GM13976 (cell line): ENCODE measurements around the gene ZG16B.
A peak's percentile ranks its signal among the peaks of the same experiment; 100 is the strongest.

Source experiments
- DNase-seq: peaks from one replicate; pipeline ENCODE4 v3.0.0; 2012; ENCODE audit warnings: low spot score
- in situ Hi-C: fragments of 300-500 bp; cut with MboI; formaldehyde crosslinking; loops from one replicate; pipeline ENCODE4 v1.12.0; 2022; ENCODE audit warnings: low sequenced_read_pairs, mixed read lengths, inconsistent platforms; ENCODE audit not compliant: unreplicated experiment
- TF ChIP-seq, protein P1 (sequence below): IDR thresholded peaks from 2 replicates; pipeline ENCODE4 v1.5.1; 2012; ENCODE audit warnings: borderline replicate concordance, mild to moderate bottlenecking; ENCODE audit not compliant: insufficient read depth; ENCODE audit errors: extremely low read depth, missing control alignments, control extremely low read depth

The ZG16B gene

DNA sequence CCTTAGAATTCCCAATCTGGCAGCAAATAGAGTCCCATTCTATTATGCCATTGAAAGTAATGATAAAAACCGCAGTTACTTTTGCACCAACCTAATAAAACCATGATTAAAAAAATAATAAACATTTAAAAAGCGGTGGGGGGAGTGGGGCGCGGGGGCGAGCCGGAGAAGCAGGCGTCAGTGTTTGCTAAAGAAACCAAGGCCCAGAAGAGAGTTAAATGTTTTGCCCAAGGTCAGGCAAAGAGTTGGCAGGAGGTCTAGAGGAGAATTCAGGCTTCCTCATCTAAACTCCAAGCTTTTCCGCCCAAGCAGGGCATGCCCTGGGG, 37.5 kb downstream of the ZG16B start:
- in situ Hi-C loops, result no loop called here

GRCh38 chr16:2867987-2868789, 38.1 kb downstream of the ZG16B start:
- TF ChIP-seq, protein P1, sequence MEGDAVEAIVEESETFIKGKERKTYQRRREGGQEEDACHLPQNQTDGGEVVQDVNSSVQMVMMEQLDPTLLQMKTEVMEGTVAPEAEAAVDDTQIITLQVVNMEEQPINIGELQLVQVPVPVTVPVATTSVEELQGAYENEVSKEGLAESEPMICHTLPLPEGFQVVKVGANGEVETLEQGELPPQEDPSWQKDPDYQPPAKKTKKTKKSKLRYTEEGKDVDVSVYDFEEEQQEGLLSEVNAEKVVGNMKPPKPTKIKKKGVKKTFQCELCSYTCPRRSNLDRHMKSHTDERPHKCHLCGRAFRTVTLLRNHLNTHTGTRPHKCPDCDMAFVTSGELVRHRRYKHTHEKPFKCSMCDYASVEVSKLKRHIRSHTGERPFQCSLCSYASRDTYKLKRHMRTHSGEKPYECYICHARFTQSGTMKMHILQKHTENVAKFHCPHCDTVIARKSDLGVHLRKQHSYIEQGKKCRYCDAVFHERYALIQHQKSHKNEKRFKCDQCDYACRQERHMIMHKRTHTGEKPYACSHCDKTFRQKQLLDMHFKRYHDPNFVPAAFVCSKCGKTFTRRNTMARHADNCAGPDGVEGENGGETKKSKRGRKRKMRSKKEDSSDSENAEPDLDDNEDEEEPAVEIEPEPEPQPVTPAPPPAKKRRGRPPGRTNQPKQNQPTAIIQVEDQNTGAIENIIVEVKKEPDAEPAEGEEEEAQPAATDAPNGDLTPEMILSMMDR, result peak; percentile 95

More for the DNA sequence above, 37.5 kb downstream of the ZG16B start:
- TF ChIP-seq, protein P1, result no peak
- no peak for DNase-seq

GRCh38 chr16:2871926-2872325, 41.8 kb downstream of the ZG16B start:
- DNase-seq, result no peak
- in situ Hi-C loops, result no loop called here

More at GRCh38 chr16:2867987-2868789, 38.1 kb downstream of the ZG16B start:
- peak; percentile 98 for DNase-seq
- in situ Hi-C loops, result no loop called here

DNA sequence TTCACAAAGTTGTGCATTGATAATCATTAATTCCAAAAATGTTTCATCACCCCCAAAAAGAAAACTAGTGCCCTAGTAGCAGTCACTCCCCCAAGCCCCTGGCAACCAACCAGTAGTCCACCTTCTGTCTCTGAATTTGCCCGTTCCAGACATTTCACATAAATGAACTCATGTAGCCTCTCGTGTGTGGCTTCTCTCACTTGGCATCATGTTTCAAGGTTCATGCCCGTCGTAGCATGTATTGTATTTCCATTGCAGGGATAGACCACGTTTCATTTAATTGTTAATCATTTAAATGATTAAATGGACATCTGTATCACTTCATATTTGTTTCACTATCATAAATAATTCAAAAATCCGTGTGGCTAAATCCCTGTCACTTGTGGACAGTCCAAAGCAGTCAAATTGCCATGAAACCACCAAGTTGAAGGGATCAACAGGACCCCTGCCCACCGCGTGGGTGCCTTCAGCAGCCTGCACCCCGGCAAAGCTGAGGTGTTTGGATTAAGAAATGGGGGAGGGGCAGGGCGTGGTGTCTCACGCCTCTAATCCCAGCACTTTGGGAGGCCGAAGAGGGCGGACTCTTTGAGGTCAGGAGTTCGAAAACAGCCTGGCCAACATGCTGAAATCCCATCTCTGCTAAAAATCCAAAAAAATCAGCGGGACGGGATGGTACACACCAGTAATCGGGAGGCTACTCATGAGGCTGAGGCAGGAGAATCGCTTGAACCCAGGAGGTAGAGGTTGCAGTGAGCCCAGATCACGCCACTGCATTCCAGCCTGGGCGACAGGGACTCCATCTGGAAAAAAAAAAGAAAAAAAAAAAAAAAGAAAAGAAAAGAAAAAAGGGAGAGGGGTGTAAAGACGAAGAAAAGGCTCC, 44.2 kb downstream of the ZG16B start:
- in situ Hi-C loops, result no loop called here
- no peak for DNase-seq
- TF ChIP-seq, protein P1, result no peak

More at GRCh38 chr16:2871926-2872325, 41.8 kb downstream of the ZG16B start:
- TF ChIP-seq, protein P1, result no peak

DNA sequence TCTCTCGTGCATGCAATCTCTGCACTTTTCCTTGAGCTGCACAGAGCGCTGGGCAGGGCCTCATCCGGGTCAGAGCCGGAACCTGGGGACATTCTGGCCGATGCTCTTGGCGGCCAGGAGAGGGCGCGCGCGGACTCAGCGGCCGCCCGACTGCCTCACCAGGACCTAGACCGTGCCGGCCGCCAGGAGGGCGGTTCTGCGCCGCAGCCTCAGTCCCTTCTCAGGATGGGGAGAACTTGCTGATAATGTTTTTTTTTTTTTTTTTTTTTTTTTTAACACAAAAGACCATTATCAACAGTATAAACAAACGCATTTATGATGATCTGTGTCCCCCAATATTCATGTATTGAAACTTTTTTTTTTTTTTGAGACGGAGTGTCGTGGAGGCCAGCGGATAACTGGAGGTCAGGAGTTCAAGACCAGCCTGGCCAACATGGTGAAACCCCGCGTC, 44.8 kb downstream of the ZG16B start:
- TF ChIP-seq, protein P1, result peak; percentile 90
- in situ Hi-C loops, result no loop called here
- peak; percentile 87 for DNase-seq

GRCh38 chr16:2879854-2880508, 49.9 kb downstream of the ZG16B start:
- no peak for DNase-seq
- in situ Hi-C loops, result no loop called here
- TF ChIP-seq, protein P1, result no peak
